PFSK-1 (cell line): ENCODE data around the gene VWA5B1.

Source experiments
- FOXP2 ChIP-seq: optimal IDR thresholded peaks from 2 replicates; pipeline ENCODE3; 2011; ENCODE audit warnings: borderline replicate concordance, control low read depth, inconsistent platforms; ENCODE audit not compliant: insufficient read depth; ENCODE audit errors: extremely low read length, extremely low read depth
- POLR2AphosphoS5 ChIP-seq: IDR thresholded peaks from 2 replicates; pipeline ENCODE4 v1.6.1; 2012; ENCODE audit warnings: low read depth, mild to moderate bottlenecking, control low read depth, low read length, moderate library complexity
- SIN3A ChIP-seq: IDR thresholded peaks from 2 replicates; pipeline ENCODE4 v1.6.1; 2012; ENCODE audit warnings: mild to moderate bottlenecking, low read length, moderate library complexity, borderline replicate concordance; ENCODE audit not compliant: insufficient read depth
- TAF1 ChIP-seq: IDR thresholded peaks from 2 replicates; pipeline ENCODE4 v1.6.1; 2012; ENCODE audit warnings: low read length, control low read depth, borderline replicate concordance; ENCODE audit not compliant: insufficient read depth
- TF ChIP-seq, protein P1 (sequence below), 2 experiments: IDR thresholded peaks; 2 replicates each; pipeline versions ENCODE4 v1.6.1 to v1.8.0; 2011 to 2012; ENCODE audit warnings: low read depth in 2 of 2, low read length in 2 of 2, control low read depth in 1 of 2, inconsistent platforms in 1 of 2, mild to moderate bottlenecking in 1 of 2, moderate library complexity in 1 of 2; ENCODE audit not compliant: insufficient read depth in 1 of 2

The VWA5B1 gene

GRCh38 chr1:20280341-20280740 is 10.3 kb upstream of the VWA5B1 start:
- TF ChIP-seq FOXP2 (no peak), SIN3A (no peak), POLR2AphosphoS5 (no peak), TAF1 (no peak)
- TF ChIP-seq, protein P1, sequence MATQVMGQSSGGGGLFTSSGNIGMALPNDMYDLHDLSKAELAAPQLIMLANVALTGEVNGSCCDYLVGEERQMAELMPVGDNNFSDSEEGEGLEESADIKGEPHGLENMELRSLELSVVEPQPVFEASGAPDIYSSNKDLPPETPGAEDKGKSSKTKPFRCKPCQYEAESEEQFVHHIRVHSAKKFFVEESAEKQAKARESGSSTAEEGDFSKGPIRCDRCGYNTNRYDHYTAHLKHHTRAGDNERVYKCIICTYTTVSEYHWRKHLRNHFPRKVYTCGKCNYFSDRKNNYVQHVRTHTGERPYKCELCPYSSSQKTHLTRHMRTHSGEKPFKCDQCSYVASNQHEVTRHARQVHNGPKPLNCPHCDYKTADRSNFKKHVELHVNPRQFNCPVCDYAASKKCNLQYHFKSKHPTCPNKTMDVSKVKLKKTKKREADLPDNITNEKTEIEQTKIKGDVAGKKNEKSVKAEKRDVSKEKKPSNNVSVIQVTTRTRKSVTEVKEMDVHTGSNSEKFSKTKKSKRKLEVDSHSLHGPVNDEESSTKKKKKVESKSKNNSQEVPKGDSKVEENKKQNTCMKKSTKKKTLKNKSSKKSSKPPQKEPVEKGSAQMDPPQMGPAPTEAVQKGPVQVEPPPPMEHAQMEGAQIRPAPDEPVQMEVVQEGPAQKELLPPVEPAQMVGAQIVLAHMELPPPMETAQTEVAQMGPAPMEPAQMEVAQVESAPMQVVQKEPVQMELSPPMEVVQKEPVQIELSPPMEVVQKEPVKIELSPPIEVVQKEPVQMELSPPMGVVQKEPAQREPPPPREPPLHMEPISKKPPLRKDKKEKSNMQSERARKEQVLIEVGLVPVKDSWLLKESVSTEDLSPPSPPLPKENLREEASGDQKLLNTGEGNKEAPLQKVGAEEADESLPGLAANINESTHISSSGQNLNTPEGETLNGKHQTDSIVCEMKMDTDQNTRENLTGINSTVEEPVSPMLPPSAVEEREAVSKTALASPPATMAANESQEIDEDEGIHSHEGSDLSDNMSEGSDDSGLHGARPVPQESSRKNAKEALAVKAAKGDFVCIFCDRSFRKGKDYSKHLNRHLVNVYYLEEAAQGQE (IDR thresholded peaks at IDR 0.05; ENCODE audit: insufficient read depth in 1 of 2, low read depth in 2 of 2, low read length in 2 of 2) = no peak

DNA sequence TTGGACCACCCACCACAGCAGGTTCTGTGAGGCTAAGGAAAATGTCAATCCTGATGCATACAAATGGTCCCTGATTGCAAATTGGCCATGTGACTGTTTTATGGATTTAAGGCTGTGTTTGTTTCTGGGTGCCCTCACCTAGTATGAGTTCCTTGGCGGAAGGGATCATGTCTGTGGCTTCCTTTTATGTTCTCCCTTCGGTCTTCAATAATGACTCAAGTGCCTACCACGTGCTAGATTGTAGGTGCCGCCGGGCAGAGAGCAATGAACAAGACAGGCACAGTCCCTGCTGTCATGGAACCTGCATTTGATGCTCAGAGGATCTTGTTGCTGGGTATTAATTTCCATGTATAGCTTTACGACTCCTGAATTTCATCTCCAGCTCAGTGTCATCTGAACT is 9.8 kb upstream of the VWA5B1 start:
- no peak for TF ChIP-seq FOXP2
- no peak for TF ChIP-seq POLR2AphosphoS5
- TF ChIP-seq SIN3A = no peak
- TF ChIP-seq, protein P1 (IDR thresholded peaks at IDR 0.05; ENCODE audit: insufficient read depth in 1 of 2, low read depth in 2 of 2, low read length in 2 of 2) = no peak
- no peak for TF ChIP-seq TAF1

GRCh38 chr1:20281801-20282200 is 8.9 kb upstream of the VWA5B1 start:
- TF ChIP-seq FOXP2 (no peak), SIN3A (no peak), TAF1 (no peak), POLR2AphosphoS5 (no peak)
- TF ChIP-seq, protein P1 (IDR thresholded peaks at IDR 0.05; ENCODE audit: insufficient read depth in 1 of 2, low read depth in 2 of 2, low read length in 2 of 2) = no peak

- no peak for TF ChIP-seq SIN3A
- TF ChIP-seq TAF1 = no peak
- no peak for TF ChIP-seq FOXP2
- TF ChIP-seq POLR2AphosphoS5 = no peak
- TF ChIP-seq, protein P1 (IDR thresholded peaks at IDR 0.05; ENCODE audit: insufficient read depth in 1 of 2, low read depth in 2 of 2, low read length in 2 of 2) = no peak
Measured at GRCh38 chr1:20282533-20282932, 8.1 kb upstream of the VWA5B1 start.

DNA sequence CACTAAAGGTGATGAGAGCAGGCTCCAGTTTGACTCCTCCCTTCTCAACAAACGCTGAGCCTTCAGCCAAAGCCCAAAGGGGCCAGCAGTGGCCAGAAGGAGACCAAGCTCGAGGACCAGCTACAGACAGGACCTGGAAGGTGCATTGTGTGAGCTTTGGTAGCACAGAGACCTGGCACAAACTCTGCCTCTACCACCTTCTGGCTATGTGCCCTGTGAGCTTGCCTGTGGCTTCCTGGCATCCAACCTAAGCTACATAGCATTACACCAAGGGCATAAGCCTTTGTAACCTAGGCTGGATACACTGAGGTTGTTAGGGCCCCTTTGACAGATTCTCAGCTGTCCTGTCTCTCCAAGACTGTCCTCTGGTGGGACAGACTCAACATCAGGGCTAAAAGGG is 6.6 kb upstream of the VWA5B1 start:
- TF ChIP-seq FOXP2 = no peak
- TF ChIP-seq POLR2AphosphoS5 = no peak
- TF ChIP-seq, protein P1 (IDR thresholded peaks at IDR 0.05; ENCODE audit: insufficient read depth in 1 of 2, low read depth in 2 of 2, low read length in 2 of 2) = no peak
- TF ChIP-seq SIN3A = no peak
- no peak for TF ChIP-seq TAF1
